ENCODE measurements around the gene CAMTA1. TPM values are rescaled to one million over a fixed set of nuclear protein-coding genes. Genes with fewer than 3 reads are reported as not detected.

CAMTA1 gene
- total RNA-seq, 1 donor from 2014 or later = 109 TPM

GRCh38 chr1:7644961-7645750 is 859.9 kb downstream of the CAMTA1 start:
- no peak for TF ChIP-seq CTCF (conservative IDR thresholded peaks at IDR 0.05)
- H3K27me3 Mint-ChIP-seq (ENCODE audit: low read depth) = peaks cover 1% of the 10 kb centered on the region
- DNase-seq (ENCODE audit: low read depth, low spot score) = no peak
- no peaks in the 10 kb centered on the region for H3K9me3 Mint-ChIP-seq
- H3K4me1 Mint-ChIP-seq = peaks cover 9% of the 10 kb centered on the region
- no peak overlapping the region for H3K4me3 Mint-ChIP-seq
- H3K36me3 Mint-ChIP-seq (ENCODE audit: low read depth) = no peaks in the 10 kb centered on the region
- H3K27ac Mint-ChIP-seq (ENCODE audit: unreplicated experiment) = no peak overlapping the region

- no peak overlapping the region for H3K4me3 Mint-ChIP-seq
- peaks cover 10% of the 10 kb centered on the region for H3K4me1 Mint-ChIP-seq
- no peaks in the 10 kb centered on the region for H3K36me3 Mint-ChIP-seq (ENCODE audit: low read depth)
- H3K9me3 Mint-ChIP-seq = no peaks in the 10 kb centered on the region
- peak overlapping the region; percentile 19 for H3K27ac Mint-ChIP-seq (ENCODE audit: unreplicated experiment)
- peaks cover 7% of the 10 kb centered on the region for H3K27me3 Mint-ChIP-seq (ENCODE audit: low read depth)
- TF ChIP-seq CTCF (conservative IDR thresholded peaks at IDR 0.05) = no peak
- DNase-seq (ENCODE audit: low read depth, low spot score) = no peak
These were observed 860.4 kb downstream of the CAMTA1 start for GRCh38 chr1:7645751-7646048.

- Mint-ChIP-seq H3K4me1 (peaks cover 9% of the 10 kb centered on the region), H3K27me3 (ENCODE audit: low read depth) (peaks cover 10% of the 10 kb centered on the region), H3K27ac (ENCODE audit: unreplicated experiment) (peak overlapping the region; percentile 50), H3K4me3 (no peak overlapping the region), H3K36me3 (ENCODE audit: low read depth) (no peaks in the 10 kb centered on the region), H3K9me3 (no peaks in the 10 kb centered on the region)
- TF ChIP-seq CTCF (conservative IDR thresholded peaks at IDR 0.05) = no peak
- DNase-seq (ENCODE audit: low read depth, low spot score) = no peak
These were observed 860.9 kb downstream of the CAMTA1 start for GRCh38 chr1:7646164-7646563.

GRCh38 chr1:7646981-7647901 is 862.0 kb downstream of the CAMTA1 start:
- Mint-ChIP-seq H3K27ac (ENCODE audit: unreplicated experiment) (no peak overlapping the region), H3K9me3 (no peaks in the 10 kb centered on the region), H3K36me3 (ENCODE audit: low read depth) (no peaks in the 10 kb centered on the region), H3K4me1 (peaks cover 7% of the 10 kb centered on the region), H3K27me3 (ENCODE audit: low read depth) (peaks cover 10% of the 10 kb centered on the region), H3K4me3 (no peak overlapping the region)
- peak; percentile 96 for TF ChIP-seq CTCF (conservative IDR thresholded peaks at IDR 0.05)
- peak; percentile 85 for DNase-seq (ENCODE audit: low read depth, low spot score)

GRCh38 chr1:7648761-7649384 is 863.6 kb downstream of the CAMTA1 start:
- Mint-ChIP-seq H3K27me3 (ENCODE audit: low read depth) (peaks cover 10% of the 10 kb centered on the region), H3K36me3 (ENCODE audit: low read depth) (no peaks in the 10 kb centered on the region), H3K4me3 (no peak overlapping the region), H3K27ac (ENCODE audit: unreplicated experiment) (no peak overlapping the region), H3K9me3 (no peaks in the 10 kb centered on the region), H3K4me1 (peaks cover 7% of the 10 kb centered on the region)
- no peak for TF ChIP-seq CTCF (conservative IDR thresholded peaks at IDR 0.05)
- no peak for DNase-seq (ENCODE audit: low read depth, low spot score)

Data from neural crest cell (in vitro differentiated cells).